Body of pancreas (tissue), 4 donors: Measurements from ENCODE around the gene PRCP. TPM values are rescaled to one million over a fixed set of nuclear protein-coding genes. Genes with fewer than 3 reads are reported as not detected.

Source experiments
- ATAC-seq: fragments of 150-250 bp; one replicate; pipeline ENCODE4 v1.9.1; 2016
- DNase-seq, 4 donors: peaks; one replicate each; pipeline ENCODE4 v3.0.0-alpha.2; 2019
- H3K27ac ChIP-seq, 4 donors: fragments of 200-600 bp; sonication (generic); 1 replicate in 3 of 4; 2 replicates in 1 of 4; pipeline versions ENCODE4 v1.5.1 to v1.6.1; 2016 to 2019; ENCODE audit warnings: mild to moderate bottlenecking in 1 of 4, mixed read lengths in 1 of 4, moderate library complexity in 1 of 4
- H3K27me3 ChIP-seq, 2 donors: fragments of 200-600 bp; sonication (generic); one replicate each; pipeline ENCODE4 v1.6.0; 2016; ENCODE audit warnings: mild to moderate bottlenecking in 1 of 2
- H3K36me3 ChIP-seq, 2 donors: fragments of 200-600 bp; sonication (generic); replicated peaks in 1 of 2; 2 replicates each; pipeline ENCODE4 v1.5.1; 2016; ENCODE audit warnings: low read depth in 2 of 2; ENCODE audit not compliant: insufficient read depth in 1 of 2
- H3K4me1 ChIP-seq: fragments of 200-600 bp; sonication (generic); one replicate; pipeline ENCODE4 v1.6.0; 2016
- H3K4me3 ChIP-seq, 2 donors: fragments of 200-600 bp; sonication (generic); 1 replicate in 1 of 2; 2 replicates in 1 of 2; pipeline ENCODE4 v1.5.1; 2016 to 2019
- H3K9me3 ChIP-seq, 3 donors: fragments of 200-600 bp; sonication (generic); 1 replicate in 2 of 3; 2 replicates in 1 of 3; pipeline ENCODE4 v1.5.1; 2016
- CTCF ChIP-seq, 7 experiments: fragments of 450-650 bp in 4 of 7; fragments of 200-600 bp in 3 of 7; sonication (generic) in 3 of 7; IDR thresholded peaks; one replicate each; pipeline ENCODE4 v1.5.1; 2016 to 2019; ENCODE audit warnings: antibody characterized with exemption in 7 of 7
- POLR2A ChIP-seq, 3 donors: fragments of 450-650 bp; IDR thresholded peaks; one replicate each; pipeline ENCODE4 v1.6.1; 2016; ENCODE audit warnings: antibody characterized with exemption in 3 of 3, mild to moderate bottlenecking in 2 of 3
- WGBS, 2 donors: methylation state at CpG; one replicate each; pipeline ENCODE4 v1.1.5; 2017; 5-methylcytosine and 5-hydroxymethylcytosine counted together
- intact Hi-C: fragments of 100-400 bp; cut with DNase I; formaldehyde crosslinking; loops from one replicate; pipeline ENCODE4 v1.15.1; 2023
- total RNA-seq, 2 donors: library from RNA; depleted of rRNA; stranded (reverse); fragments of >200 nt; gene quantifications; one replicate each; pipeline ENCODE4 v1.1.0, GENCODE V29; 2016

PRCP gene
- total RNA-seq, 2 donors from 2014 or later = 16.8 to 38.9 TPM

- H3K27me3 ChIP-seq = no peaks in the 10 kb centered on the region
- no peak overlapping the region for H3K27ac ChIP-seq
- TF ChIP-seq POLR2A (IDR thresholded peaks at IDR 0.05) (no peak), CTCF (IDR thresholded peaks at IDR 0.05) (no peak)
- no peaks in the 10 kb centered on the region for H3K9me3 ChIP-seq
- H3K4me3 ChIP-seq = no peak overlapping the region
- H3K4me1 ChIP-seq = no peaks in the 10 kb centered on the region
- intact Hi-C loops = no loop called here
- H3K36me3 ChIP-seq = no peaks in the 10 kb centered on the region
- WGBS, 2 donors = 57 to 63% methylated on average over 10 of the region's 10 CpGs
- ATAC-seq (no peak), DNase-seq (no peak)
Observed at GRCh38 chr11:82818409-82819043, 81.7 kb downstream of the PRCP start.

GRCh38 chr11:82815406-82815805 is 84.8 kb downstream of the PRCP start:
- H3K36me3 ChIP-seq = no peaks in the 10 kb centered on the region
- 34 to 45% methylated on average over 2 of the region's 2 CpGs for WGBS, 2 donors

DNA sequence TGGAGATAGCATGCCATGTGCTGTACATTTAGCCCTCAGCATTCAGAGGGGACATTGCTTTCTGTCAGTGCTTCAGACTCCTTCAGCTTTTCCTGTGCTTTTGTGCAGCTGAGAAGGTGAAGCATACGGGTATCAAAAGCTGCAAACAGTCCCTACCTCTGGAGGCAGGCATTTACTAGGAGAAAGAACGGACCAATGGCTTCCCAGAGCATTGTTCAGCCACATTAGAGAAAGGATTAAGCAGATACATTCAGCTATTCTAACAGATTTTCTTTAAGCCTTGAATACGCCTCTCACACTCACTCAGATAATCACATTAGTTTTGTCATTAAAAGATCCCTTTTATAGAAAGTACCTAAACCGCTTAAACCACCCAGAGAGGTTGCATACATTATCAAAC is 85.9 kb downstream of the PRCP start:
- no peaks in the 10 kb centered on the region for H3K27me3 ChIP-seq
- no peak overlapping the region for H3K27ac ChIP-seq
- DNase-seq (no peak), ATAC-seq (no peak)
- intact Hi-C loops = no loop called here
- no peak for TF ChIP-seq POLR2A (IDR thresholded peaks at IDR 0.05)
- no peak for TF ChIP-seq CTCF (IDR thresholded peaks at IDR 0.05)
- H3K9me3 ChIP-seq = no peaks in the 10 kb centered on the region
- no peaks in the 10 kb centered on the region for H3K4me1 ChIP-seq
- H3K4me3 ChIP-seq = no peak overlapping the region
- H3K36me3 ChIP-seq = no peaks in the 10 kb centered on the region
- 60 to 69% methylated on average over 4 of the region's 4 CpGs for WGBS, 2 donors

More at GRCh38 chr11:82815406-82815805, 84.8 kb downstream of the PRCP start:
- no peak for ATAC-seq
- no peak for DNase-seq
- intact Hi-C loops = no loop called here
- Histone ChIP-seq H3K4me3 (no peak overlapping the region), H3K27me3 (no peaks in the 10 kb centered on the region), H3K9me3 (no peaks in the 10 kb centered on the region), H3K27ac (no peak overlapping the region), H3K4me1 (no peaks in the 10 kb centered on the region)
- TF ChIP-seq CTCF (IDR thresholded peaks at IDR 0.05) = no peak
- TF ChIP-seq POLR2A (IDR thresholded peaks at IDR 0.05) = no peak

- H3K36me3 ChIP-seq = no peaks in the 10 kb centered on the region
- H3K4me1 ChIP-seq = no peaks in the 10 kb centered on the region
- no peak overlapping the region for H3K27ac ChIP-seq
- no peaks in the 10 kb centered on the region for H3K9me3 ChIP-seq
- no peak for ATAC-seq
- H3K4me3 ChIP-seq = no peak overlapping the region
- no peaks in the 10 kb centered on the region for H3K27me3 ChIP-seq
- TF ChIP-seq POLR2A (IDR thresholded peaks at IDR 0.05) (no peak), CTCF (IDR thresholded peaks at IDR 0.05) (no peak)
- intact Hi-C loops = no loop called here
- WGBS, 2 donors = 84 to 85% methylated on average over 5 to 8 of the region's 8 CpGs
- no peak for DNase-seq
Observed at GRCh38 chr11:82811369-82811768, 88.9 kb downstream of the PRCP start.

GRCh38 chr11:82810738-82811137 is 89.5 kb downstream of the PRCP start:
- intact Hi-C loops = no loop called here
- Histone ChIP-seq H3K27me3 (no peaks in the 10 kb centered on the region), H3K4me1 (no peaks in the 10 kb centered on the region), H3K9me3 (no peaks in the 10 kb centered on the region), H3K27ac (no peak overlapping the region), H3K4me3 (no peak overlapping the region), H3K36me3 (no peaks in the 10 kb centered on the region)
- TF ChIP-seq CTCF (IDR thresholded peaks at IDR 0.05) = no peak
- no peak for TF ChIP-seq POLR2A (IDR thresholded peaks at IDR 0.05)
- no peak for ATAC-seq
- WGBS, 2 donors = 45 to 49% methylated on average over 3 of the region's 3 CpGs
- no peak for DNase-seq
